A549 (cell line): ENCODE data around the gene KLF3. TPM values are rescaled to one million over a fixed set of nuclear protein-coding genes. Genes with fewer than 3 reads are reported as not detected.

Source experiments
- ATAC-seq, 2 experiments: fragments of 200-7000 bp in 1 of 2; fragments of >200 bp in 1 of 2; cut with Nextera tagmentation in 1 of 2; cut with Tn5 transposase in 1 of 2; 3 replicates each; pipeline versions ENCODE4 v1.8.0 to v1.9.1; 2018 to 2020; ENCODE audit warnings: mild to moderate bottlenecking in 1 of 2, moderate library complexity in 1 of 2
- CTCF ChIA-PET: fragments of 300-600 bp; sonication (Branson Sonifier 250); formaldehyde crosslinking; extraction: SDS; loops from one replicate; lab custom pipeline; 2021; ENCODE audit warnings: antibody characterized with exemption, inconsistent platforms; lab: Yijun Ruan, JAX
- POLR2A ChIA-PET: fragments of 350-600 bp; formaldehyde crosslinking; extraction: SDS; loops from one replicate; lab custom pipeline; 2021; ENCODE audit warnings: antibody characterized with exemption, inconsistent platforms; lab: Yijun Ruan, JAX
- DNase-seq, 2 experiments: peaks; one replicate each; pipeline versions ENCODE4 v3.0.0 to v3.0.0-alpha.2; 2011 to 2016; ENCODE audit warnings: low read depth in 1 of 2, low spot score in 1 of 2
- FAIRE-seq: peaks from 2 replicates; lab custom pipeline; 2011; peaks lifted over from hg19 to GRCh38; lab: Jason Lieb, UNC
- H3K27ac ChIP-seq, 2 experiments: fragments of >200 bp; sonication (Bioruptor Twin); formaldehyde crosslinking; 3 replicates each; pipeline ENCODE4 v1.5.1; 2016 to 2017
- H3K4me1 ChIP-seq: fragments of >200 bp; sonication (Bioruptor Twin); formaldehyde crosslinking; 3 replicates; pipeline ENCODE4 v1.6.1; 2016
- H3K4me2 ChIP-seq: fragments of >200 bp; sonication (Bioruptor Twin); formaldehyde crosslinking; 3 replicates; pipeline ENCODE4 v1.6.1; 2016
- H3K4me3 ChIP-seq: fragments of >200 bp; sonication (Bioruptor Twin); formaldehyde crosslinking; 3 replicates; pipeline ENCODE4 v1.5.1; 2016
- H3K9me3 ChIP-seq: fragments of >200 bp; sonication (Bioruptor Twin); formaldehyde crosslinking; 3 replicates; pipeline ENCODE4 v1.6.1; 2016
- ATOH8 ChIP-seq: fragments of 250-450 bp; sonication (Bioruptor Pico); IDR thresholded peaks from 2 replicates; pipeline ENCODE4 v1.5.0; 2020; ENCODE audit warnings: low read depth, mild to moderate bottlenecking, moderate library complexity
- BCL3 ChIP-seq: fragments of >200 bp; sonication (Bioruptor Twin); formaldehyde crosslinking; IDR thresholded peaks from 3 replicates; pipeline ENCODE4 v1.6.1; 2016
- CBX2 ChIP-seq: fragments of 200-600 bp; sonication (generic); IDR thresholded peaks from 2 replicates; pipeline ENCODE4 v1.6.1; 2016; ENCODE audit warnings: low read depth, mild to moderate bottlenecking, borderline replicate concordance
- CBX8 ChIP-seq: fragments of 200-600 bp; sonication (generic); IDR thresholded peaks from 2 replicates; pipeline ENCODE4 v1.6.1; 2016
- CHD2 ChIP-seq: fragments of 150-350 bp; IDR thresholded peaks from 2 replicates; pipeline ENCODE4 v1.6.1; 2014; ENCODE audit warnings: low read length; ENCODE audit not compliant: partially characterized antibody
- CHD4 ChIP-seq: fragments of 200-600 bp; sonication (generic); IDR thresholded peaks from 2 replicates; pipeline ENCODE4 v1.6.1; 2016; ENCODE audit warnings: antibody characterized with exemption, mild to moderate bottlenecking, borderline replicate concordance
- CTCF ChIP-seq: fragments of >200 bp; sonication (Bioruptor Twin); formaldehyde crosslinking; IDR thresholded peaks from 3 replicates; pipeline ENCODE4 v1.5.1; 2016
- ESRRA ChIP-seq: fragments of 150-350 bp; IDR thresholded peaks from 2 replicates; pipeline ENCODE4 v1.6.1; 2014; ENCODE audit warnings: mild to moderate bottlenecking, low read length, borderline replicate concordance
- FOSL2 ChIP-seq, 2 experiments: fragments of 450-650 bp in 1 of 2; fragments of >200 bp in 1 of 2; sonication (Bioruptor Twin) in 1 of 2; formaldehyde crosslinking; IDR thresholded peaks; 2 replicates each; pipeline versions ENCODE4 v1.5.0 to v1.6.1; 2016 to 2020; ENCODE audit warnings: mild to moderate bottlenecking in 1 of 2, moderate library complexity in 1 of 2
- HEYL ChIP-seq: fragments of 250-450 bp; sonication (Bioruptor Pico); IDR thresholded peaks from 2 replicates; pipeline ENCODE4 v1.8.0; 2021; ENCODE audit warnings: mild to moderate bottlenecking, moderate library complexity
- KDM1A ChIP-seq: fragments of 200-600 bp; sonication (generic); IDR thresholded peaks from 2 replicates; pipeline ENCODE4 v1.6.1; 2016; ENCODE audit warnings: low read depth, mild to moderate bottlenecking
- MAX ChIP-seq: IDR thresholded peaks from 2 replicates; pipeline ENCODE4 v1.6.1; 2012
- MYC ChIP-seq: IDR thresholded peaks from 2 replicates; pipeline ENCODE4 v1.6.1; 2012; ENCODE audit warnings: mild to moderate bottlenecking, inconsistent platforms, low read length, improper control_type of control experiment, borderline replicate concordance
- NFE2L2 ChIP-seq: fragments of 150-350 bp; conservative IDR thresholded peaks from 2 replicates; pipeline ENCODE4 v1.6.1; 2014; ENCODE audit warnings: low read length
- NPAS2 ChIP-seq: fragments of 250-450 bp; sonication (Bioruptor Pico); IDR thresholded peaks from 2 replicates; pipeline ENCODE4 v1.8.0; 2022; ENCODE audit warnings: mild to moderate bottlenecking, moderate library complexity, borderline replicate concordance
- RAD21 ChIP-seq, 2 experiments: fragments of >200 bp in 1 of 2; sonication (Bioruptor Twin) in 1 of 2; formaldehyde crosslinking in 1 of 2; IDR thresholded peaks in 1 of 2; conservative IDR thresholded peaks in 1 of 2; 2 replicates in 1 of 2; 3 replicates in 1 of 2; pipeline ENCODE4 v1.6.1; 2012 to 2018; ENCODE audit warnings: inconsistent platforms in 1 of 2
- RARB ChIP-seq: fragments of 250-450 bp; sonication (Bioruptor Pico); IDR thresholded peaks from 2 replicates; pipeline ENCODE4 v1.8.0; 2021; ENCODE audit warnings: mild to moderate bottlenecking, moderate library complexity
- RFX5 ChIP-seq: fragments of 450-650 bp; IDR thresholded peaks from 2 replicates; pipeline ENCODE4 v1.7.1; 2014; ENCODE audit warnings: antibody characterized with exemption, mild to moderate bottlenecking, moderate library complexity
- SMC3 ChIP-seq: fragments of >200 bp; sonication (Bioruptor Twin); formaldehyde crosslinking; IDR thresholded peaks from 3 replicates; pipeline ENCODE4 v1.6.1; 2018; ENCODE audit warnings: inconsistent platforms
- SREBF2 ChIP-seq: fragments of 450-650 bp; IDR thresholded peaks from 2 replicates; pipeline ENCODE4 v1.6.1; 2014; ENCODE audit warnings: mild to moderate bottlenecking, moderate library complexity
- USF2 ChIP-seq: fragments of 450-650 bp; IDR thresholded peaks from 2 replicates; pipeline ENCODE4 v1.6.1; 2014; ENCODE audit warnings: antibody characterized with exemption
- ZFP36 ChIP-seq: fragments of 450-650 bp; IDR thresholded peaks from 2 replicates; pipeline ENCODE4 v1.6.1; 2014; ENCODE audit warnings: borderline replicate concordance; ENCODE audit not compliant: partially characterized antibody
- WGBS: methylation state at CpG from one replicate; pipeline ENCODE4 v1.1.6; 2017; ENCODE audit errors: missing lambda C conversion rate; 5-methylcytosine and 5-hydroxymethylcytosine counted together
- polyA plus RNA-seq, 4 experiments: library from polyadenylated mRNA; depleted of rRNA in 3 of 4; stranded (reverse); fragments of >200 nt; fragmentation: RNase III in 1 of 4; extraction: RNeasy Plus Mini Kit Qiagen cat#74134 plus additional on column Dnase treatment in 1 of 4; gene quantifications; 2 replicates in 3 of 4; 3 replicates in 1 of 4; pipeline ENCODE4 v1.2.3, GENCODE V29; 2011 to 2017

KLF3 gene
- polyA plus RNA-seq, 2 of the 4 experiments (the other 2 are of a cell fraction) = 11.2 to 29.6 TPM

GRCh38 chr4:38677441-38677840 is 13.4 kb downstream of the KLF3 start:
- Histone ChIP-seq H3K4me1 (peaks cover 38% of the 10 kb centered on the region), H3K4me2 (no peak overlapping the region), H3K9me3 (no peaks in the 10 kb centered on the region), H3K4me3 (no peak overlapping the region), H3K27ac (no peak overlapping the region)
- DNase-seq (no peak), FAIRE-seq (no peak), ATAC-seq (no peak)
- TF ChIP-seq MAX = no peak
- no peak for TF ChIP-seq ESRRA
- TF ChIP-seq RARB = no peak
- ChIA-PET POLR2A (interaction anchor here (0.7 kb wide), 1 partner anchor 406 kb away, joined by 7 read pairs; no protein-coding TSS in a partner anchor), CTCF (interaction anchor here (0.6 to 2.6 kb wide), 4 partner anchors 15 to 497 kb away, joined by 3 to 8 read pairs (median 4); no protein-coding TSS in a partner anchor)
- 85% methylated on average over 6 of the region's 6 CpGs for WGBS

- TF ChIP-seq NPAS2 (CRISPR knock-in tag) (no peak), ATOH8 (CRISPR knock-in tag) (no peak), SREBF2 (no peak), CBX8 (no peak), KDM1A (no peak), BCL3 (no peak), NFE2L2 (no peak), USF2 (no peak), RFX5 (no peak), RAD21 (conservative IDR thresholded peaks at IDR 0.05 in 1 of 2, IDR thresholded peaks at IDR 0.05 in 1 of 2) (no peak), SMC3 (no peak), CHD4 (no peak), CHD2 (no peak), HEYL (CRISPR knock-in tag) (no peak), FOSL2 (IDR thresholded peaks at IDR 0.05) (no peak), FOSL2 (CRISPR knock-in tag; IDR thresholded peaks at IDR 0.05) (no peak), CBX2 (no peak), MYC (no peak), ZFP36 (no peak), CTCF (no peak)
Observed at GRCh38 chr4:38678078-38678477, 14.1 kb downstream of the KLF3 start.

More at GRCh38 chr4:38678078-38678477, 14.1 kb downstream of the KLF3 start:
- peaks cover 31% of the 10 kb centered on the region for H3K4me1 ChIP-seq
- no peaks in the 10 kb centered on the region for H3K9me3 ChIP-seq
- DNase-seq (no peak), FAIRE-seq (no peak), ATAC-seq (no peak)
- H3K4me3 ChIP-seq = no peak overlapping the region
- H3K4me2 ChIP-seq = no peak overlapping the region
- H3K27ac ChIP-seq = no peak overlapping the region
- WGBS = 85% methylated on average over 5 of the region's 5 CpGs
- POLR2A ChIA-PET = no interaction called here
- CTCF ChIA-PET = interaction anchor here (1.3 to 2.6 kb wide), 2 partner anchors 358 to 498 kb away, joined by 4 to 8 read pairs; no protein-coding TSS in a partner anchor
